Suprapubic skin (tissue), 4 donors: ENCODE data around the gene DHCR7. TPM values are rescaled to one million over a fixed set of nuclear protein-coding genes. Genes with fewer than 3 reads are reported as not detected.

Source experiments
- DNase-seq, 2 donors: peaks; one replicate each; pipeline ENCODE4 v3.0.0-alpha.2; 2019; ENCODE audit warnings: low spot score in 2 of 2
- H3K27ac ChIP-seq: fragments of 200-600 bp; sonication (generic); one replicate; pipeline ENCODE4 v1.5.1; 2019
- H3K27me3 ChIP-seq: fragments of 200-600 bp; sonication (generic); one replicate; pipeline ENCODE4 v1.5.1; 2019
- H3K36me3 ChIP-seq: fragments of 200-600 bp; sonication (generic); one replicate; pipeline ENCODE4 v1.5.1; 2019
- H3K4me1 ChIP-seq: fragments of 200-600 bp; sonication (generic); one replicate; pipeline ENCODE4 v1.5.1; 2019
- H3K4me3 ChIP-seq: fragments of 200-600 bp; sonication (generic); one replicate; pipeline ENCODE4 v1.5.1; 2019; ENCODE audit warnings: mild to moderate bottlenecking
- H3K9me3 ChIP-seq: fragments of 200-600 bp; sonication (generic); one replicate; pipeline ENCODE4 v1.5.1; 2019
- EP300 ChIP-seq: sonication (generic); formaldehyde crosslinking; IDR thresholded peaks from one replicate; pipeline ENCODE4 v1.6.1; 2017; ENCODE audit warnings: antibody characterized with exemption
- POLR2A ChIP-seq, 2 donors: fragments of 450-650 bp; IDR thresholded peaks; one replicate each; pipeline ENCODE4 v1.6.1; 2017; ENCODE audit warnings: antibody characterized with exemption in 2 of 2, mild to moderate bottlenecking in 2 of 2, moderate library complexity in 2 of 2
- POLR2AphosphoS5 ChIP-seq, 3 donors: sonication (generic); formaldehyde crosslinking; IDR thresholded peaks; one replicate each; pipeline ENCODE4 v1.6.1; 2017; ENCODE audit warnings: antibody characterized with exemption in 3 of 3
- WGBS: methylation state at CpG from one replicate; pipeline ENCODE4 v1.1.5; 2018; 5-methylcytosine and 5-hydroxymethylcytosine counted together
- total RNA-seq, 4 donors: library from RNA; depleted of rRNA; stranded (reverse); fragments of >200 nt; gene quantifications; one replicate each; pipeline ENCODE4 v1.1.0, GENCODE V29; 2016
- TF ChIP-seq, protein P1 (sequence below), 2 donors: fragments of 200-600 bp in 1 of 2; fragments of 450-650 bp in 1 of 2; sonication (generic) in 1 of 2; IDR thresholded peaks; one replicate each; pipeline ENCODE4 v1.5.1; 2016 to 2019; ENCODE audit warnings: antibody characterized with exemption in 2 of 2, mild to moderate bottlenecking in 1 of 2, moderate library complexity in 1 of 2

Gene DHCR7
- total RNA-seq, 4 donors from 2014 or later, result 41.8 to 140 (median 76.7) TPM

DNA sequence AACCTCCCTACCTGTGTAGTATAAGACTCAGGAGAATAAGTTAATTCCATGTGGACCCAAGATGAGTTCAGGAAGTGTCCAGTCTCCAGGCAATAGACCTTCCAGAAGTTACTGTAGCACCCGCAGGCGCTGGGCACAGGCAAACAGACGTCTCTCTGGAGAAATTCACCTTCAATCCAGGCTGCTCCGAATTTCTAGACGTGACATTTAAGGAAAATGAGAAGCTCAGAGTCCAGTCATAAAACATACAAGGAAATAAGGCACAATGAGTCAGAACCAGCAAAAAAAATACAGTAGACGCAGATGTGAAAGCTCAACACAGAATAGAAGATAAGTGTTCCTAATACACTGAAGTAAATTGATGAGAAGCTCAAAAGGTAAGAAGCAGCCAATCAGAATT lies 19.0 kb upstream of the DHCR7 start:
- H3K4me1 ChIP-seq, result no peaks in the 10 kb centered on the region
- DNase-seq, result no peak
- H3K36me3 ChIP-seq, result peaks cover 37% of the 10 kb centered on the region
- TF ChIP-seq POLR2AphosphoS5 (IDR thresholded peaks at IDR 0.05), result no peak
- TF ChIP-seq POLR2A (IDR thresholded peaks at IDR 0.05), result no peak
- TF ChIP-seq EP300, result no peak
- TF ChIP-seq, protein P1, sequence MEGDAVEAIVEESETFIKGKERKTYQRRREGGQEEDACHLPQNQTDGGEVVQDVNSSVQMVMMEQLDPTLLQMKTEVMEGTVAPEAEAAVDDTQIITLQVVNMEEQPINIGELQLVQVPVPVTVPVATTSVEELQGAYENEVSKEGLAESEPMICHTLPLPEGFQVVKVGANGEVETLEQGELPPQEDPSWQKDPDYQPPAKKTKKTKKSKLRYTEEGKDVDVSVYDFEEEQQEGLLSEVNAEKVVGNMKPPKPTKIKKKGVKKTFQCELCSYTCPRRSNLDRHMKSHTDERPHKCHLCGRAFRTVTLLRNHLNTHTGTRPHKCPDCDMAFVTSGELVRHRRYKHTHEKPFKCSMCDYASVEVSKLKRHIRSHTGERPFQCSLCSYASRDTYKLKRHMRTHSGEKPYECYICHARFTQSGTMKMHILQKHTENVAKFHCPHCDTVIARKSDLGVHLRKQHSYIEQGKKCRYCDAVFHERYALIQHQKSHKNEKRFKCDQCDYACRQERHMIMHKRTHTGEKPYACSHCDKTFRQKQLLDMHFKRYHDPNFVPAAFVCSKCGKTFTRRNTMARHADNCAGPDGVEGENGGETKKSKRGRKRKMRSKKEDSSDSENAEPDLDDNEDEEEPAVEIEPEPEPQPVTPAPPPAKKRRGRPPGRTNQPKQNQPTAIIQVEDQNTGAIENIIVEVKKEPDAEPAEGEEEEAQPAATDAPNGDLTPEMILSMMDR (IDR thresholded peaks at IDR 0.05), result no peak
- WGBS, result 96% methylated on average over 6 of the region's 6 CpGs
- H3K4me3 ChIP-seq, result no peak overlapping the region
- no peaks in the 10 kb centered on the region for H3K27me3 ChIP-seq
- H3K9me3 ChIP-seq, result no peaks in the 10 kb centered on the region
- no peak overlapping the region for H3K27ac ChIP-seq

GRCh38 chr11:71466358-71466757 lies 18.2 kb upstream of the DHCR7 start:
- DNase-seq, result no peak
- Histone ChIP-seq H3K27ac (no peak overlapping the region), H3K36me3 (peaks cover 35% of the 10 kb centered on the region), H3K27me3 (no peaks in the 10 kb centered on the region), H3K4me3 (no peak overlapping the region), H3K9me3 (no peaks in the 10 kb centered on the region), H3K4me1 (no peaks in the 10 kb centered on the region)
- WGBS, result 88% methylated on average over 9 of the region's 9 CpGs
- TF ChIP-seq EP300 (no peak), POLR2AphosphoS5 (IDR thresholded peaks at IDR 0.05) (no peak), POLR2A (IDR thresholded peaks at IDR 0.05) (no peak)
- TF ChIP-seq, protein P1 (IDR thresholded peaks at IDR 0.05), result no peak

DNA sequence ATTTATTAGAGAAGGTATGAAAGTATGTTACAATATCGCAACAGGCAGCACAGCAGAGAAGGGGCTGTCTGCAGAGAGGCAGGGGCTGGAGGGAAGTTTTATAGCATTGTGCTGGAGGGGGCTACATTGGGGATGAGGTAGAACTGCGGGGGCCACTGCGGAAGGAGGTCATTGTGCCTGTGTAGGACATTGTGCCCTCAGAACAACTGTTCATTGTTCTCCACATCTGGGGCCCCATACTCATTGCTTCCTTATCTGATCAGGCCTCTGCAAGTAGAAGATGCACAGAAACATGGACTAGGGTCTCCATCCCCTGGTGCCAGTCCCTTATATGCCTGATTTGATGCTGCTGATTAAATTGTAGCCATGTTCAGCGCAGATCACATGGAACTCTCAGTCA lies 16.9 kb upstream of the DHCR7 start:
- Histone ChIP-seq H3K27me3 (no peaks in the 10 kb centered on the region), H3K9me3 (no peaks in the 10 kb centered on the region), H3K36me3 (peaks cover 47% of the 10 kb centered on the region), H3K4me1 (no peaks in the 10 kb centered on the region), H3K27ac (no peak overlapping the region), H3K4me3 (no peak overlapping the region)
- TF ChIP-seq, protein P1 (IDR thresholded peaks at IDR 0.05), result no peak
- TF ChIP-seq EP300 (no peak), POLR2AphosphoS5 (IDR thresholded peaks at IDR 0.05) (no peak), POLR2A (IDR thresholded peaks at IDR 0.05) (no peak)
- DNase-seq, result no peak
- 98% methylated on average over 4 of the region's 4 CpGs for WGBS

DNA sequence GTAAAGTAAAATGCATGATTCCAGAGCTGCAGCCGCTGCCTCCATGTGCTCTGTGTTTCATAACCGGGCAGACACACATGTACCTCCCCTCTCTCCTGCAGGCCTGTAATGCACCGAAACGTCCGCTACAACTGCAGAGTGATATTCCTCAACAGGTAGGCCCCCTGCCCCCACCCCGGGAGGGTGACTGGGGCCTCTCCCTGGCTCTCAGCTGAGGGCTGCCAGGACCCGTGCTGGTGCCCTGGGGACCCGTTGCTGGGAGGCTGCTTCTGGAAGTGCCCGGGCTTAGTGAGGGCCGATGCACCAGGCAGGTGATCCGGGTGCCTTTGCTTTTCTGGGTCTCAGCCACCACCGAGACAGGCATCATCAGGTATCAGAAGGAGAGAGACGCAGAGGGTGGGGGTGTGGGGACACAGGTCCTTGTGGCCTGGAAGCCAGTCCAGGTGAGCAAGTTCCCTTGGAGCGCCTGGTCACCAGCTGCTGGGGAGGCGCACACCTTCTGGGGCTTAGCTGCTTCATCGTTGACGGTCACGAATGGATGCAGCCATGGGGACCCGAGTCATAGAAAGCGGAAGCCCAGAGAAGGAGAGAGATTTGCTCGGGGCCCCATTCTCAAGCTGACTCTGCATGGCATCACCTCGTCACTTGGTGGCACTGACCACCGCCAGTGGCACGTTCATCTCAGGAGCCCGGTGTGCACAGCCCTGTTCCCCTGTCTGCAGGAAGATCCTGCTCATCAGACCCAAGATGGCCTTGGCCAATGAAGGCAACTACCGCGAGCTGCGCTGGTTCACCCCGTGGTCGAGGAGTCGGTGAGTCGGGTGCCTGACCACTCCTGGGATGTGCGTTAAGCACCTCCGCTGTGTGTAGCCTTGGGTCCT lies 15.4 kb upstream of the DHCR7 start:
- no peaks in the 10 kb centered on the region for H3K4me1 ChIP-seq
- H3K27ac ChIP-seq, result no peak overlapping the region
- H3K36me3 ChIP-seq, result peaks cover 61% of the 10 kb centered on the region
- no peak overlapping the region for H3K4me3 ChIP-seq
- H3K27me3 ChIP-seq, result no peaks in the 10 kb centered on the region
- 99% methylated on average over 27 of the region's 34 CpGs for WGBS
- DNase-seq, result no peak
- no peaks in the 10 kb centered on the region for H3K9me3 ChIP-seq
- TF ChIP-seq, protein P1 (IDR thresholded peaks at IDR 0.05), result no peak
- TF ChIP-seq POLR2AphosphoS5 (IDR thresholded peaks at IDR 0.05), result no peak
- TF ChIP-seq POLR2A (IDR thresholded peaks at IDR 0.05), result no peak
- TF ChIP-seq EP300, result no peak

GRCh38 chr11:71462726-71463125 lies 14.5 kb upstream of the DHCR7 start:
- Histone ChIP-seq H3K4me1 (no peaks in the 10 kb centered on the region), H3K27me3 (no peaks in the 10 kb centered on the region), H3K27ac (no peak overlapping the region), H3K9me3 (no peaks in the 10 kb centered on the region), H3K36me3 (peaks cover 70% of the 10 kb centered on the region), H3K4me3 (no peak overlapping the region)
- TF ChIP-seq, protein P1 (IDR thresholded peaks at IDR 0.05), result no peak
- TF ChIP-seq EP300 (no peak), POLR2A (IDR thresholded peaks at IDR 0.05) (no peak), POLR2AphosphoS5 (IDR thresholded peaks at IDR 0.05) (no peak)
- no peak for DNase-seq
- WGBS, result 96% methylated on average over 11 of the region's 11 CpGs
